HepG2 (cell line): ENCODE results near the gene METTL25. TPM values are rescaled to one million over a fixed set of nuclear protein-coding genes. Genes with fewer than 3 reads are reported as not detected.

ENCODE experiments used
- ADNP ChIP-seq: sonication (generic); formaldehyde crosslinking; IDR thresholded peaks from 2 replicates; pipeline ENCODE4 v1.4.0; 2020; ENCODE audit warnings: missing genetic modification reagents
- AGO1 ChIP-seq: fragments of 200-400 bp; formaldehyde crosslinking; IDR thresholded peaks from 2 replicates; pipeline ENCODE4 v1.6.1; 2017; ENCODE audit warnings: mild to moderate bottlenecking, low read depth, low read length, moderate library complexity; ENCODE audit not compliant: poor library complexity, severe bottlenecking
- E2F5 ChIP-seq: sonication (generic); formaldehyde crosslinking; conservative IDR thresholded peaks from 2 replicates; pipeline ENCODE4 v1.4.0; 2020; ENCODE audit warnings: missing genetic modification reagents
- ETS1 ChIP-seq: sonication (generic); formaldehyde crosslinking; IDR thresholded peaks from 2 replicates; pipeline ENCODE4 v1.4.0; 2020; ENCODE audit warnings: missing genetic modification reagents
- KDM3A ChIP-seq: IDR thresholded peaks from 2 replicates; pipeline ENCODE4 v1.6.1; 2018; ENCODE audit warnings: low read depth, missing compliant biosample characterization
- NBN ChIP-seq: fragments of 450-650 bp; conservative IDR thresholded peaks from 2 replicates; pipeline ENCODE4 v1.6.1; 2017
- RERE ChIP-seq: IDR thresholded peaks from 2 replicates; pipeline ENCODE4 v1.6.1; 2016; ENCODE audit warnings: low read depth, missing genetic modification reagents, missing compliant biosample characterization
- SIN3B ChIP-seq: fragments of 150-350 bp; IDR thresholded peaks from 2 replicates; pipeline ENCODE4 v1.6.1; 2014; ENCODE audit warnings: low read length
- ZBTB2 ChIP-seq: sonication (generic); formaldehyde crosslinking; IDR thresholded peaks from 2 replicates; pipeline ENCODE4 v1.8.0; 2022; ENCODE audit warnings: low read depth, missing genetic modification reagents
- ZNF143 ChIP-seq: sonication (generic); formaldehyde crosslinking; IDR thresholded peaks from 2 replicates; pipeline ENCODE4 v1.4.0; 2020; ENCODE audit warnings: missing genetic modification reagents
- ZNF24 ChIP-seq: fragments of 450-650 bp; IDR thresholded peaks from 2 replicates; pipeline ENCODE4 v1.6.1; 2017; ENCODE audit warnings: antibody characterized with exemption, mild to moderate bottlenecking
- ZNF275 ChIP-seq: sonication (generic); formaldehyde crosslinking; IDR thresholded peaks from 2 replicates; pipeline ENCODE4 v1.8.0; 2022; ENCODE audit warnings: missing genetic modification reagents, mild to moderate bottlenecking, inconsistent platforms, borderline replicate concordance
- ZNF605 ChIP-seq: sonication (generic); formaldehyde crosslinking; IDR thresholded peaks from 2 replicates; pipeline ENCODE4 v1.8.0; 2022; ENCODE audit warnings: mild to moderate bottlenecking, missing genetic modification reagents
- ZNF614 ChIP-seq: IDR thresholded peaks from 2 replicates; pipeline ENCODE4 v1.6.1; 2018; ENCODE audit warnings: missing biosample characterization, missing genetic modification reagents, inconsistent platforms, borderline replicate concordance
- ZXDC ChIP-seq: sonication (generic); formaldehyde crosslinking; IDR thresholded peaks from 2 replicates; pipeline ENCODE4 v1.5.0; 2020; ENCODE audit warnings: mild to moderate bottlenecking, missing genetic modification reagents
- polyA plus RNA-seq, 8 experiments: library from polyadenylated mRNA; depleted of rRNA in 3 of 8; stranded (reverse) in 7 of 8; unstranded in 1 of 8; fragments of >200 nt; fragmentation: Illumina TruSeq in 4 of 8; extraction: Trizol in 4 of 8; gene quantifications; 2 replicates each; pipeline versions ENCODE4 v1.2.1 to v1.2.3, GENCODE V29; 2011 to 2016; ENCODE audit warnings: low read depth in 4 of 8, missing spikeins in 1 of 8, mixed read lengths in 1 of 8; ENCODE audit not compliant: insufficient read depth in 1 of 8
- total RNA-seq, 5 experiments: library from RNA; depleted of rRNA; stranded (reverse); fragments of >200 nt; fragmentation: Illumina TruSeq; extraction: Trizol; gene quantifications; 2 replicates each; pipeline ENCODE4 v1.2.3, GENCODE V29; 2016; ENCODE audit warnings: low read depth in 1 of 5

The METTL25 gene
- total and polyA plus RNA-seq, 2 of the 13 experiments (the other 11 are each of a cell fraction or from before 2014, with no cell fraction given), result 2.2 to 7.8 TPM

- TF ChIP-seq RERE (CRISPR knock-in tag) (0 out of 2 replicates have a peak, but pooled peaks have one; percentile 30), NBN (no peak), ZBTB2 (CRISPR knock-in tag) (peak; percentile 36; the same call in 1 of the 2 replicates), ZNF605 (CRISPR knock-in tag) (peak; percentile 87), ZNF614 (CRISPR knock-in tag) (peak; percentile 87), ETS1 (CRISPR knock-in tag) (peak; percentile 92), ZNF24 (no peak), ZNF275 (CRISPR knock-in tag) (peak; percentile 94; the same call in 1 of the 2 replicates), KDM3A (peak; percentile 88), ADNP (CRISPR knock-in tag) (no peak; the same call in 1 of the 2 replicates), SIN3B (peak; percentile 99), AGO1 (no peak), ZNF143 (CRISPR knock-in tag) (peak; percentile 70), E2F5 (no peak; the same call in 1 of the 2 replicates), ZXDC (no peak)
Observed at GRCh38 chr12:82358200-82359114, at the start of gene METTL25, which contains the start of gene CCDC59 (continued).
